Activated CD4-positive, alpha-beta T cell treated with anti-CD3 and anti-CD28 coated beads for 1 hour (primary cell): Measurements from ENCODE around the gene RBM38.
A peak's percentile ranks its signal among the peaks of the same experiment; 100 is the strongest.
"Not testable (repeated sequence)": the region's sequence is repeated elsewhere in the genome, so short reads cannot be mapped to it uniquely, and the experiment has no call there.

Source experiments
- DNase-seq: peaks from one replicate; pipeline ENCODE4 v3.0.0-alpha.2; 2020

The RBM38 gene

DNA sequence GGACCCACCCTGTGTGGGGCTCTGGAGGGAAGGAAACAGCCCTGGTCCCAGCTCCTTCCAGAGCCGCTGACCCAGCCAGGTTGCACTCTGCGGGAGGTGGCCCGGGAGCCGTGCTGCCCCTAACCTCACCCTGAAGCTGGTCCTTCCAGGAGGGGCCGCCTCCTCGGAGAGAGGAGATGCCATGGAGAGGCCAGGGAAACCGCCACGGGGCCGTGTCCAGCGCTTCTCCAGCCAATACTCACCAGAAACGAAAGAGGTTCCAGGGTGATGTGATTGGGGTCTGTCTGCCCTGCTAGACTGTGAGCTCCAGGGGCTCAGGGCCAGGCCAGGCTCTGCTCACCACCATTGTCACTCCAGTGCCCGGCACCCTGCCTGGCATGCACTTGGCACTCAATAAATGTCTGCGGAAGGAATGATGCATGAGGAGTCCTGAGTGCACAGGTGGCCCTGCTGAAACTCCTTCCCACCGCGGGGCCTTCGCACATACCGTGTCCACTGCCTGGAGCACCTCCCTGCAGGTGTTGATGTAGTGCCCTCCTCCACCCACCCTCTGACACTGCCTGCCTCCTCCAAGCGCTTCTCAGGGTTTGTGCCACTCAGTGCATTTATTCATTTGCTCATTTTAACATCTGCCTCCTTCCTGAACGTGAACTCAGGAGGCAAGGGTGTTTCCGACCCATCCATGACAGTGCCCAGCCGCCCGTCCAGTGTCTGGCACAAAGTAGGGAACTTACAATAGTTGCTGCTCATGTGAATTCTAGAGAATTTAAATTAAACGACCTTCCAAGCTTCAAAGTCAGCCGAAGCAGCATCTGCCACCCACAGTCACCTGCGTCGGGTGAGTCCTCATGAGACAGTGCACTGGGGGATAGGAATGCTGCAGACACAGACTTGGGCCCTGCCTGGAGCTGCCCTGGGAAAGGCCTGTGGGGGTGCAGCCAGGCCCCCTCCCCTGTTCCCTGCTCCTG, 30.3 kb downstream of the RBM38 start:
- DNase-seq = no peak

DNA sequence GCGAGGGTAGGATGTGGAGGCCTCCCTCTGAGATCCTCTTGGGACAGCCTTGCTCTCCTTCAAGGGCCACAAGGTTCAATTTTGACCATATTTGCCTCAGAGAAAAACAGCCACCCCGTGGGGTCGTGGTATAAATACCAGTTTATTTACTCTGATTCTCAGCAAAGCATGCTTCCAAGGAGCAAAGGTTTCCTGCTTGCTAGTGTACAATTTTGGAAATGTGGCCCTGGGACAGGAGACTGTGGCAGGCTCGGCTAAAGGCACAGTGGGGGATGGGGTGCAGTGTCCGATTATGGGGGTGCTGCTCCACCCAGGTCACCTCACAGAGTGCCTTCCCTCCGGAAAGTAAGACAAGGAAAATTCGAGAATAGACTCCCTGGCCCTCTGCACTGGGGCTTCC, 31.1 kb downstream of the RBM38 start:
- no peak for DNase-seq

DNA sequence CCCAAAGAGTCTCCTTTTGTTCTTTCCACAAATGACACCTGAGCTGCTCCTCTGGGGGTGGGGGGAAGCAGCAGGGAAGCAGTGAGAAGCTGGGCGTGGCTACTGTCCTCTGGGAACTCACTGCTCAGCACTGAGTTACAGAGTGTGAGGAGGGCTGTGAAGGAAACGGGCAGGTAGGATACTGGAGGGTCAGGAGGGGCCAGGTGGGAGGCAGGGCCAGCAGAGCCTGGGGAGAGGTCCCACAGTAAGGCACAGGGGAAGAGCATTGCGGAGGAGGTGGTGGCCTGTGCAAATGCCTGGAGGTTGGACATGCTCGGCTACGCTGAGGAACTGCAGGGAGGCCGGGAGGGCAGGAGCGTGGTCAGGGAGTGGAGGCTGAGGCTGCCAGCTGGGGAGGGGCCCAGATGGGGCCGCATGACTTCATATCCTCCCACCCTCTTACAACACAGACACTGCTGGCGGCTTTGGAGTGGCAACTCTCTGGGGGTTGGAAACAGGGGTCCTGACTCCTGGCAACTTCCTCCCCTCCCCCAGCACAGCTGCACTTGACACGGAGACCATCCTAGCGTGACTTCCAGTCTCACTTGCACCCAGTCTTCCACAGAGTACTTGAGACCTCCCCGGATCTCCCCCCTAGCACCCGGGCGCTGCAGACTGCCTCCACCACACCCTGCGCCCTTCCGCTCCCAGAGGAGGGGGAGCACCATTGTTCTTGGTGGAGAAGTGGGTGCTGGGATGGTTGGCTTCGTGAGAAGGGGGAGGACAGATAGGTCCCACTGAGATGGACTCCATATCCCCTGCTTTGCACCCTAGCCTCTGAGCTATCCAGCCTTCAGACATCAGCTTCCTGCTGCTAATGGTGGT, 34.2 kb downstream of the RBM38 start:
- no peak for DNase-seq

DNA sequence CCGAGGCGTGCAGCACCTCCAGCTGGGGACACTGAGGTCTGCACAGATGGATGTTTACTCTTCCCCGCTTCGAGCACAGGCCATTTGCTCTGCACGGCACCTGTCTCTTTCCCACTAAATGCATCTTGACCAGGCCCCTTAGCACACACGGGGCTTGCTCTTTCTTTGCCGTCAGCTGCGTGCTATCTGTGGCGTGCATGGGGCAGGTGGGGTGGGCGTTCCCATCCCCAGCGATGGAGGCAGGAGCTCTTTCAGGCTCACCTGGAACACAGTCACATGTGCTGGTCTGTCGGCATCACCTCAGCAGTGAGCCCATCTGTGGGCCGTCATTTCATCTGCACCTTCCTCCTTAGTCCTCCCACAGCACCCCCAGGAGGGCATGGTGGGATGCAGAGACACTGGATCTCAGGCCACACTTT, 35.1 kb downstream of the RBM38 start:
- DNase-seq = no peak

DNA sequence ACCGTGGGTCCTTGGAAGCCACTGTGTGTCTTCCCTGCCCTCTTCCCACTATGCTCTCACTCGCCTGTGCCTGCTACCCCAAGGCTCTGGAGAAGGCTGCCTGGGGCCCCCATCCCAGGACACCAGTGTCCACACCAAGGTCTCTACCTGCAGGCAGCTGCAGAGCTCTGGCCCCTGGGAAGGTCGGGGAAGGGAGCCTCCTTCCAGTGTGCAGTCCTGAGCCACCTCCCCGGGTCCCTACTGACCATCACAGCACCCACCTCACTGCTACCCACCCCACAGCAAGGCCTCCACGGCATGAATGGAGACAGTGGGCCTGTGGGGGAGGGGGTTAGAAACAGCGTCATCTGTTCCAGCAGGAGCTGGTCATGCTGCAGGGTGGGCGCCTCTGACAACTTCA, 35.6 kb downstream of the RBM38 start:
- no peak for DNase-seq

DNA sequence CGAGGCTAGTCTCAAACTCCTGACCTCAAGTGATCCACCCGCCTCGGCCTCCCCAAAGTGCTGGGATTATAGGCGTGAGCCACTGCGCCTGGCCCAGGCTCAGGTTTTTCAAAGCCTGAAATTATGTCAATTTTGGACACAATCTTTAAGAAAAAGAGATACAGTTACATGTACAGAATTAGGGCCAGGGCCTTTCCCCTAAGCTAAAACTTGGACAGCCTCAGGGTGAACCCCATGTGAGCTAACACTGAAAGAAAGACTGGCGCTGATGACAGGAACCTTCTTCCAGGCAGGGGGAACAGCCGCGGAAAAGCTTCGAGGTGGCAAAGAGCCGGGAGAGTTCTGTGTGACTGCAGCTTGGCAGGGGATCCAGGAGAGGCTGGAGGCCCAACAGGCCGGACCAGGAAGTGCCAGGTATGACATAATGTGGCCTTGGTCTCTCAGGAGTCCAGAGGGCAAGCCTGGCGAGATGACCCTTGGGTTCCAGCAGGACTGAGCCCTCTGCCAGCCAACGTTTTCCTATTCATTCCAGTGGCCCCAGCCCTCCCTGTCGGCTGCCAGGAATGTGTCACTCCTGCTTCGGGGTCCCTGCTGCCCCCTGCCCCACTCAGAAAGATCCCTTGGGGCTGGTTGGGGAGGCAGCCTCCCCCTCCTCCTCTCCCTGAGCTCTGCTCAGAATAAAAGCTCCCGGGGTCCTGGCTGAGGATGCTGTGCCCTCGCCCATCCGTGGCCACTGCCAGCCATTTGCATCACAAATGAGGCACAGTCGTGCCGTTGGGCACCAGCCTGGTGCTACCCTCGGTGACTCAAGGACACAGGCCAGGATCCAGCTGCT, 37.3 kb downstream of the RBM38 start:
- DNase-seq = no peak

DNA sequence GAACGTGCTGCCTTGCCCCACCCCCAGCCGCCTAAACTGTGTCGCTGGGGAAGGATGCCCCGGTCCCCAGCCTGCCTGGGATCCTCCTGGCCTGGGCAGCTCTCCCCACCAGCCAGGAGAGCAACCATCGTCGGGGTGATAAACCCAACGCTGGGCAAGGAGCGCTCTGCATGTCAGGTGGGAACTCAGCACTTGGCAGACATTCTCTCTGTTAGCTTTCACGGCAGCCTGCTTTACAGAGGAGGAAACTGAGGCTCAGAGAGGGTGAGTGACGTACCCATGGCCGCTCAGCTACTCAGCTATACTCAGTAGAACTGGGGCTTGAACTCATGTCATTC, 37.9 kb downstream of the RBM38 start:
- DNase-seq = no peak

DNA sequence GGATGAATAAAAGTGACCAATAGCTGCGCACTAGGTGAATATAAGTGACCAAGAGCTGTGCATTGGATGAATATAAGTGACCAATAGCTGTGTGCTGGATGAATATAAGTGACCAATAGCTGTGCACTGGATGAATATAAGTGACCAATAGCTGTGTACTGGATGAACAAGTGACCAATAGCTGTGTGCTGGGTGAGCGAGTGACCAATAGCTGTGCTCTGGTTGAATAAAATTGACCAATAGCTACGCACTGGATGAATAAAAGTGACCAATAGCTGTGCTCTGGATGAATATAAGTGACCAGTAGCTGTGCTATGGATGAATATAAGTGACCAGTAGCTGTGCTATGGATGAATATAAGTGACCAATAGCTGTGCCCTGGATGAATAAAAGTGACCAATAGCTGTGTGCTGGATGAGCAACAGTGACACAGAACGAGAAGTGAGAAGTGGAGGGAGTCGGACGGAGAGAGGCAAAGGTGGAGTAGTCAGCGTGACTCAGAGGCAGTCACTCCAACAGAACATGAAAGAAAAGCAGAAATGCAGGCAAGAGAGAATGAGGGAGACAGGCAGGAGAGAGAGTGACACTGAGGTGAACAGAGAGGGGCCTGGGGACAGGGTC, 38.5 kb downstream of the RBM38 start:
- DNase-seq = no peak

DNA sequence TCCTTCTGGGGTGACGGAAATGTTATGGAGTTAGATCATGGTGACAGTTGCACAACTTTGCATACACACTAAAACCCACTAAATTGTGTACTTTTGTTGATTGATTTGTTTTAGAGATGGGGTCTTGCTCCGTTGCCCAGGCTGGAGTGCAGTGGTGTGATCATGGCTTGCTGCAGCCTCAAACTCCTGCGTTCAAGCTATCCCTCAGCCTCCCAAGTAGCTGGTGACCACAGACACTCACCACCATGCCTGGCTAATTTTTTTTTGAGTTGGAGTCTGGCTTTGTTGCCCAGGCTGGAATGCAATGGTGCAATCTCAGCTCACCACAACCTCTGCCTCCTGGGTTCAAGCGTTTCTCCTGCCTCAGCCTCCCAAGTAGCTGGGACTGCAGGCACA, 39.0 kb downstream of the RBM38 start:
- not testable (repeated sequence) for DNase-seq

DNA sequence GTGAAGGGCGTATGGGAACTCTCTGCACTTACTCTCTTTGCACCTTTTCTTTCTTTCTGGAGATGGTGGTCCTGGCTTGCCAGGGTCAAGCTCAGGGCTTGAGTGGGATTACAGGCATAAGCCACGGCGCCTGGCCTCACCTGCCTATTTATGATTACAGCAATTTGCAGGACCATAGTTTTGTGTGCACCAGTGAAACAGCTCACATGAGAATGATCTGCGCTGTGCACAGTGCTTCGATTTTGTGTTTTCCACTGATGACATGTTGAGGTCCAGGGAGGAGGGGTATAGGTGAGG, 40.3 kb downstream of the RBM38 start:
- DNase-seq = no peak

DNA sequence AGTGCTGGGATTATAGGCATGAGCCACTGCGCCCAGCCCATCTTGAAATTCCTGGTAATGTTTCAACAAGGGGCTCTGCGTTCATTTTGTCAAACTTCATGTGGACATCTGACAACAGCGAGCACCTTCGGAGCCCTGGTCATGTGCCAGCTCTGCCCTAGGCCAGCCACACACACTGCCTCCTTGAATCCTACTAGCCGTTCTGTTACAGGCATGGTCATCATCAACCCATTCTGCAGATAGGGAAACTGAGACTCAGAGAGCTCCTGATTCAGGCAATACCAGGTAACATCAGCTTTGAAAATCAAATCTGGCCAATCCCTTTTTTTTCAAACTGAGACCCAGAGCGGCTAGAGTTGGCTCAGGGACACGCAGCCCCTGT, 41.3 kb downstream of the RBM38 start:
- no peak for DNase-seq

DNA sequence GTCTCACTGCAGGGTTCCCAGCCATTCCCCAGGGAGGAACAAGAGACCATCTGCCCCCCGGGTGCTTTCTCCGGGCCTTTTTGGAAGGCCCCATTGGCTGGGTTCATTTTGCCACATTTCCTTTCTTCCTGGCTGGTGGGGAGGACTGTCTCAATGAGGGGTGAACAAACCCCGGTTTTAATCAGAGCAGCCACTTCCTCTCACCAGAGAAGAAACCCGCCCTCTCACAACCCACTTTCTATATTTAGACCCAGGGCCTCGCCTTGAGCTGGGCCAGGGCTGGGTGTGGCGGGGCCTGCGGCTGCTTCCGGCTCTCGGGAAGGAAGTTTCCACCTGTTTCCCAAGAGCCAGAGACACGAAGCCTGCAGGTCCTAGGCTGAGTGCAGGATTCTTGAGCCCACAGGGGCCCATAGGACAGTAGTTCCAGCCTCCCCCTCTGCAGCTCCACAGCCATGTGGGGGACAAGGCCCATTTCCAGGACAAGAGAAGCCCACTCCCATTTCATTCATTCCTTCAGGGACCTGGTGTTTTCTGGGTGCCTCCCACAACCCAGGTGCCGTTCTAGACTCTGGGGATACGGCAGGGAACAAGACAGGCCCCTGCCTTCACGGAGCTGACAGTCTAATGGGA, 41.8 kb downstream of the RBM38 start:
- peak; percentile 43 for DNase-seq

DNA sequence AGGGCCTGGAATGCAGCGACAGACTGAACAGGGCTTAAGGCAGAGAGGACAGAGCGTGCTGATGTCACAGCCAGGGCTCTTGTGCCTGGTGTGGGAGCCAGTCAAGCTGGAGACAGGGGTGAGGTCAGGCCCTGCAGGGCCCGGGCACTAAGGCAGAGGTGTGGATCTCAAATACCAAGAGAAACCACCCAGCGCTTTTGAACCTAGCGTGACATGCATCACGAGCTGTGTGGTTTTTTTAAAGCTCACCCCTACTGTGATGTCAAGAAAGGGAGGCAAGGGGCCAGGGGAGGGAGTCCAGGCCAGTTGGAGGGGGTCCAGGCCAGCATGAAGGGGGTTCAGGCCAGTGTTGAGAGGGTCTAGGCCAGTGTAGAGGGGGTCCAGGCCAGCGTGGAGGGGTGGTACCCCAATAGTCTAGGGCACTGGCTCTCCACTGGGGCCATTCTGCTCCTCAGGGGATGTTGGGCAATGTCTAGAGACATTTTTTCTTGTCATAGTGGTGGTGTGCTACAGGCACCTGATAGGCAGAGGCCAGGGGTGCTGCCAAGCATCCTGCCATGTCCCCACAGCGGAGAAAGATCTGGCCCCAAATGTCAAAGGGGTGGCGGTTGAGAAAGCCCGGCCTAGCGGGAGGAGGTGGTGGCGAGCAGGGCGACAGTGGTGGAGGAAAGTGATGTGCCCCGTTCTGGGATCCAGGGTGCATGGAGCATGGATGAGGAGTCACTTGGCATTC, 42.6 kb downstream of the RBM38 start:
- no peak for DNase-seq

DNA sequence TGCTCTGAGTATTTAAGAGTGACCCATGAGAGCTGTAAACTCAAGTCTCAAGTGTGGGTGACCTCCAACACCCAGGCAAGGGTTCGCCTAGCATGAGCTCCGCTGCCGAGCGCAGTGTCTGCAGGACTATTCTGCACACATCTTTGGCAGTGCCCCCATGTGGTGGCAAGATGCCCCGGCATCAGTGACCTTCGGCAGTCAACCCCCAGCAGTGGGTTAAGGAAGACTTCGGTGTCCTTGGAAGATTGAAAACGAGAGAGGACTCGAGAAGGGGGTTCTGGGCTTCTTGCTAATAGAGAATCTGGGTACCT, 43.1 kb downstream of the RBM38 start:
- DNase-seq = no peak

DNA sequence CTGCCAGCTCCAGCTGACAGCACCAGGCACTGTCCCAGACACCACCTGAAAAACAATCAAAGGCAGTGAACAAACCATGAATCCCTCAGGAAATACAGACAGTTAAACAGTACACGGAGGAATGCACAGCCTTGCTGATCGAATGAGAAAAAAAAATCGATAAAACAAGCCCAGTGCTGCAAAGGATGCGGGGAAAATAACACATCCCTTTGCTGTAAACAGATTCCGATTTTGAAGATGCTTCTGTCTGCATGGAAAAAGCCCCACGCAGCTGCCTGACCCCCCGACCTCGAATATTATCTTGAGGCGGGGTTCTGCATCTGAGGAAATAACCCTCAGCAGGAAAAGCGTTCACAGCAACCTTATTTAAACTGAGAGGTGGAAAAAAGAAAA, 43.9 kb downstream of the RBM38 start:
- DNase-seq = no peak

DNA sequence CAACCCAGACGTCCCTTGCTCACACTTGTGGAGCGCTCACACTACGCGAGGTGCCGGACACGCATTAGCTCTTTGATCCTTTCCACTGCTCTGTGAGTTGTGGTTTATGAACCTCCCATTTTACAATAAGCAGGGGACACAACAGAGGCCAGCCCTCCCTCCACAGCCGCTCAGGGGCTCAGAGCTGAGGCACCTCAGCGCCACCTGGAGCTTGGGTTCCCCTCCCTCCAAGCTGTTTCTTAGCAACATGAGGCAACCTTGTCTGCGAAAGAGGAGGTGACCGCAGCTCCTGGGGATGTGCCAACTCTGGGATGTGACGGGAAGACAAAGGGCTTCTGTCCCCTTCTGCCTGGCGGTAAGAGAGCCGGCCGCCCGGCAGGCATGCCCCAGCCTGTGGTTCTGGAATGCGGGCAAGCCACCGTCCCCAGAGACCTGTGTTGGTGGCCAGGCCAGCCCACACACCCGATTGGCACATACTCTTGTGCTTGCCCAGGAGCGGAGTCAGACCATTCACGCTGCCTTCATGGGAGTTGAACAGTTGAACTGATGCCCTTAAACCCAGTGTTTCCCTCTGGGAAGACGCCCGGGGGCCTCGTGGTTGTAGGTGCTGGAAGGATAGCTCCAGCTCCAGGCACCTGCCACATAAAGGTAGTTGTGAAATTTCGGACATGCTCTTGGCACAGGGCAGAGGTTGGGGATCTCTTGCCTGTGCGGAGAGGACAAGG, 44.5 kb downstream of the RBM38 start:
- DNase-seq = peak; percentile 19

DNA sequence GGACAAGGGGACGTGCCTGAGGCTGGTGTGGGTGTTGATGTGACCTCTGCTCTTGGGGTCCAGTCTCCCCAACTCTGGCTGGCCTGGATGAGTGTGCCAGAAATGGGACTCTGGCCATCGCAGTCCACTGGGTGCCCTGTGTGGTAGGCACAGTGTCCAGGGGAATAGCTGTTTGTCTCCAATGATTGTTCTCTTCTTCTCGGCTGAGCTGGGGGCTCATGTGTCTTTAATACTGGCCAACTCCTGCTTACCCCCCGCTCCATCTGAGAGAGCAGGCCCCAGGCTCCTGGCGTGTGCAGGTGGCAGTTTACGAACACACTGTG, 45.0 kb downstream of the RBM38 start:
- DNase-seq = no peak

DNA sequence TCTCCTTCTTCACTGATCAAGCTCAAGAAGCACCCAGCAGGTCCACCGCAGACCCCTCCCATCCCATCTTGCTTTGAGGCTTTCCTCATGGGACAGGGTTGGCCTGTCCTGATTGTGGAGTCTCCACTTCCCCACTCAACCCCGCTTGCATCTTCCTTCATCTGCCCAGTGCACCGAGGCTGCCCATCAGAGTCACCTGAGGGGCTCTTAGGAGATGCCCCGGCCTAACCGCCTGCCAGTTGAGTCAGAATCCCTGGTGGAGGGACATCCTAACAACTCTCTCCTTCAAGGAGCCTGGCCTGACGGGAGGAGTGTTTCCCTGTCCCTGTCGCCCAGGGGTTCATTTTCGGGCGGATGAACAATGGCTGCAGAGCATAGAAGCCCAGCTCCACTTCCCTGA, 46.1 kb downstream of the RBM38 start:
- no peak for DNase-seq

DNA sequence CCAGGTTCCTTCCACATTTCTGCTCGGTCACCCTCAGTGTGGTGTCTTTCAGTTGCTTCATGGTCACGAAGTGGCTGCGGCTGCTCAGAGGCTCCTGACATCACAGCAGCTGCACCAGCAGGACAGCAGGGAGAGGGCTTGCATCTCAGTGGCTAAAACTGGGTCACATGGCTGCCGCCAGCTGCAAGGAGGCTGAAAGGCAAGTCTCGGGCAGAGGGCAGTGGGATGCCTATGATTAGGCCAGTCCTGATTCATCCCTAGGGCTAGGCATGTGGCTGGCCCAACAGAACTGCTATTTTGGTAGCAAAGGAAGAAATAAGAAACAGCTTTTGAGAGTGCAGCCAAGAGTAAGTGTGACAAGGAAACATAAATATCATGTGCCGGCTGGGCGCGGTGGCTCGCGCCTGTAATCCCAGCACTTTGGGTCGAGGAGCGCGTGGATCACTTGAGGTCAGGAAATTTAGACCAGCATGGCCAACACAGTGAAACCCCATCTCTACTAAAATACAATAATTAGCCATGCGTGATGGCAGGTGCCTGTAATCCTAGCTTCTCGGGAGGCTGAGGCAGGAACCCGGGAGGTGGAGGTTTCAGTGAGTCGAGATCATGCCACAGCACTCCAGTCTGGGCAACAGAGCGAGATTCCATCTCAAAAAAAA, 46.6 kb downstream of the RBM38 start:
- DNase-seq = no peak

DNA sequence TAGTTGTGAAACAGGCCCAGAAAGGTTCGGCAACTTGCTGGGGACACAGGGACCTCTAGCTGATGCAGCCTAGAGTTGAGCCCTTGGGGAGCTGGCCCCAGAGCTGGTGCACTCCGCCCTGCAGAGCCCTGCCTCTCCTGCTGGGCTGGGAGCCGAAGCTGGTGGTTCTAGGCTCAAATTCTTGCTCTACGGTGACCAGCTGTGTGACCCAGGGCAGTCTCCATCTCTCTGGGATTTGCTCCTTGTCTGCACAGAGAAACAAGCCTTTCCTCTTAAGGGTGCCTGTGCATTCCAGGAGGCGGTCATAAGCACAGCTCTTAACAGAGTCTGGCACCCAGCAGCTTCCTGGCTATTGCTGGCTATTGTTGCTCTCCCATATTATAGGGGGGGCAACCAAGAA, 47.4 kb downstream of the RBM38 start:
- no peak for DNase-seq

DNA sequence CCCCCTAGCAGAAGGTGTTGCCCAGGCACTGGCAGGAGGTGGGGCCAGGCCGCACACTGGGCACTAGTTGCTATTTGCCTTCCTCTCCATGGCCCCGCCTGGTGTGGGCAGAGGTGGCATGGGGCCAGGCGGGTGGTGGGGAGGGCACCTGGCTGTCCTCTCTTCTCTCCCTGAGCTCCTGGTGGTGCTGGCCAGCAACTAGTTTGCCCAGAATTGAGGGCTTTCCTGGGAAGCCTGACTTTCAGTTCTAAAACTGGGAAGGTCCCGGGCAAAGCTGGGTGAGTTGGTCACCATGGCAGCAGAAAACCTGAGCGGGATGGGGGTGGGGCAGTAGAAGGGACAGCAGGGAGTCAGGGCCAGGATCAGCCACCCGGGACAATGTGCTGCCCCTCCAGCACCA, 48.2 kb downstream of the RBM38 start:
- DNase-seq = no peak
